Fibroblast of skin of abdomen (primary cell): ENCODE results near the gene HLA-E. TPM values are rescaled to one million over a fixed set of nuclear protein-coding genes. Genes with fewer than 3 reads are reported as not detected.
A peak's percentile ranks its signal among the peaks of the same experiment; 100 is the strongest.
"Not testable (repeated sequence)": the region's sequence is repeated elsewhere in the genome, so short reads cannot be mapped to it uniquely, and the experiment has no call there.

Experiments used
- DNase-seq: peaks from one replicate; pipeline ENCODE4 v3.0.0-alpha.2; 2013
- polyA plus RNA-seq, 2 experiments: library from polyadenylated mRNA; unstranded; fragments of 120-200 nt; gene quantifications; one replicate each; pipeline ENCODE4 v1.2.1, GENCODE V29; 2013; ENCODE audit not compliant: insufficient read length in 2 of 2

The HLA-E gene
- polyA plus RNA-seq (2013, experiment 1 of 2; ENCODE audit: insufficient read length) = 82.9 TPM
- 80.2 TPM for polyA plus RNA-seq (2013, experiment 2 of 2; ENCODE audit: insufficient read length)

GRCh38 chr6:30489081-30490025, at the start of gene HLA-E:
HLA-E (plus strand) TSS chr6:30489509; CDS start chr6:30489532, 23 bp downstream.
- peak; percentile 99 for DNase-seq

GRCh38 chr6:30441171-30441570, 48.1 kb upstream of the HLA-E start:
- no peak for DNase-seq

- DNase-seq = peak; percentile 10
Observed at GRCh38 chr6:30443657-30444450, 45.5 kb upstream of the HLA-E start.

- DNase-seq = no peak
Observed at GRCh38 chr6:30444451-30444742, 44.9 kb upstream of the HLA-E start.

GRCh38 chr6:30446259-30446658, 43.0 kb upstream of the HLA-E start:
- DNase-seq = no peak

GRCh38 chr6:30447237-30447636, 42.1 kb upstream of the HLA-E start:
- DNase-seq = peak; percentile 7

GRCh38 chr6:30450548-30450908, 38.8 kb upstream of the HLA-E start:
- DNase-seq = no peak

- peak; percentile 74 for DNase-seq
Observed at GRCh38 chr6:30450909-30451841, 38.1 kb upstream of the HLA-E start.

- no peak for DNase-seq
Observed at GRCh38 chr6:30452736-30453507, 36.4 kb upstream of the HLA-E start.

- peak; percentile 77 for DNase-seq
Observed at GRCh38 chr6:30453508-30454116, 35.7 kb upstream of the HLA-E start.

GRCh38 chr6:30459145-30459544, 30.2 kb upstream of the HLA-E start:
- DNase-seq = no peak

- no peak for DNase-seq
Observed at GRCh38 chr6:30461055-30461454, 28.3 kb upstream of the HLA-E start.

- DNase-seq = no peak
Observed at GRCh38 chr6:30462482-30462881, 26.8 kb upstream of the HLA-E start.

- DNase-seq = no peak
Observed at GRCh38 chr6:30463242-30463641, 26.1 kb upstream of the HLA-E start.

- peak; percentile 20 for DNase-seq
Observed at GRCh38 chr6:30463651-30464618, 25.4 kb upstream of the HLA-E start.

GRCh38 chr6:30465595-30466306, 23.6 kb upstream of the HLA-E start:
- no peak for DNase-seq

GRCh38 chr6:30470968-30471367, 18.3 kb upstream of the HLA-E start:
- no peak for DNase-seq

GRCh38 chr6:30475116-30475515, 14.2 kb upstream of the HLA-E start:
- DNase-seq = not testable (repeated sequence)

GRCh38 chr6:30480536-30481156, 8.7 kb upstream of the HLA-E start:
- DNase-seq = no peak
